OCI-LY7 (cell line): ENCODE results near the gene CSRNP3. TPM values are rescaled to one million over a fixed set of nuclear protein-coding genes. Genes with fewer than 3 reads are reported as not detected.

Source experiments
- BruUV-seq: library from RNA; stranded (reverse); fragments of 400-500 nt; replicated peaks from 2 replicates; lab custom pipeline; 2021; lab: Mats Ljungman, UMichigan
- CTCF ChIA-PET: fragments of 300-600 bp; sonication (Branson Sonifier 250); formaldehyde crosslinking; loops from one replicate; lab custom pipeline; 2022; ENCODE audit warnings: antibody characterized with exemption; ENCODE audit not compliant: unreplicated experiment; lab: Charles Lee
- POLR2A ChIA-PET: fragments of 300-600 bp; sonication (Branson Sonifier 250); formaldehyde crosslinking; loops from one replicate; lab custom pipeline; 2022; ENCODE audit warnings: antibody characterized with exemption; lab: Charles Lee
- DNase-seq: peaks from one replicate; pipeline ENCODE4 v3.0.0-alpha.2; 2015; ENCODE audit warnings: low spot score
- H2AFZ ChIP-seq: fragments of 200-600 bp; sonication (generic), shearing (Covaris generic); 2 replicates; pipeline ENCODE4 v1.6.1; 2014; ENCODE audit warnings: mild to moderate bottlenecking, antibody characterized with exemption, low read length, moderate library complexity
- H3K27ac ChIP-seq: fragments of 200-600 bp; sonication (generic); 2 replicates; pipeline ENCODE4 v1.5.1; 2014; ENCODE audit warnings: mixed run types, low read depth, mild to moderate bottlenecking, moderate library complexity, low read length, inconsistent platforms; ENCODE audit not compliant: poor library complexity, severe bottlenecking
- H3K36me3 ChIP-seq: fragments of 200-600 bp; sonication (generic); 2 replicates; pipeline ENCODE4 v1.6.1; 2014; ENCODE audit warnings: mild to moderate bottlenecking, antibody characterized with exemption, low read length, moderate library complexity, mixed read lengths; ENCODE audit not compliant: insufficient read depth
- H3K4me1 ChIP-seq: fragments of 200-600 bp; sonication (generic); 2 replicates; pipeline ENCODE4 v1.5.1; 2014; ENCODE audit warnings: mild to moderate bottlenecking, low read length; ENCODE audit not compliant: insufficient read depth, poor library complexity, severe bottlenecking
- H3K4me2 ChIP-seq: fragments of 200-600 bp; sonication (generic); 2 replicates; pipeline ENCODE4 v1.6.1; 2014; ENCODE audit warnings: mild to moderate bottlenecking, low read length
- H3K4me3 ChIP-seq: fragments of 200-600 bp; sonication (generic); 2 replicates; pipeline ENCODE4 v1.5.1; 2014; ENCODE audit warnings: mild to moderate bottlenecking, low read depth, low read length; ENCODE audit not compliant: poor library complexity, severe bottlenecking
- H3K79me2 ChIP-seq: fragments of 200-600 bp; sonication (generic); 2 replicates; pipeline ENCODE4 v1.6.1; 2016; ENCODE audit warnings: low read depth, mild to moderate bottlenecking, low read length, moderate library complexity, mixed read lengths; ENCODE audit not compliant: insufficient read depth
- H3K9me2 ChIP-seq: fragments of 200-600 bp; sonication (generic); 2 replicates; pipeline ENCODE4 v1.6.1; 2016; ENCODE audit warnings: mild to moderate bottlenecking, low read length, mixed read lengths; ENCODE audit not compliant: insufficient read depth
- H3K9me3 ChIP-seq: fragments of 200-600 bp; sonication (generic); 2 replicates; pipeline ENCODE4 v1.6.1; 2014; ENCODE audit warnings: mild to moderate bottlenecking, mixed run types, low read length, mixed read lengths
- H4K20me1 ChIP-seq: fragments of 200-600 bp; sonication (generic); 2 replicates; pipeline ENCODE4 v1.6.1; 2014; ENCODE audit warnings: mild to moderate bottlenecking, antibody characterized with exemption, low read length, moderate library complexity, mixed read lengths; ENCODE audit not compliant: insufficient read depth
- CTCF ChIP-seq: fragments of 200-600 bp; sonication (generic); conservative IDR thresholded peaks from 2 replicates; pipeline ENCODE4 v1.5.1; 2014; ENCODE audit warnings: mild to moderate bottlenecking, antibody characterized with exemption, low read length, moderate library complexity, mixed read lengths
- EZH2phosphoT487 ChIP-seq: fragments of 200-600 bp; sonication (generic); IDR thresholded peaks from 2 replicates; pipeline ENCODE4 v1.6.1; 2018; ENCODE audit warnings: low read depth, borderline replicate concordance, mild to moderate bottlenecking, mixed run types, antibody characterized with exemption, low read length, moderate library complexity, mixed read lengths
- intact Hi-C: fragments of 100-400 bp; cut with micrococcal nuclease; formaldehyde crosslinking; loops from one replicate; pipeline ENCODE4 v1.10.0; 2022; ENCODE audit not compliant: unreplicated experiment
- total RNA-seq, 2 experiments: library from RNA; depleted of rRNA in 1 of 2; stranded (reverse); fragments of >200 nt in 1 of 2; shearing (Covaris generic) in 1 of 2; gene quantifications; 2 replicates each; pipeline ENCODE4 v1.2.3, GENCODE V29; 2014 to 2022

CSRNP3 gene
- total RNA-seq, 2 experiments from 2014 or later: 0.44 to 1.4 TPM

GRCh38 chr2:165425556-165425955 lies 43.9 kb upstream of the CSRNP3 start:
- DNase-seq: no peak
- no TSS peak for BruUV-seq
- Histone ChIP-seq H3K36me3 (no peaks in the 10 kb centered on the region), H3K4me2 (no peak overlapping the region), H2AFZ (no peak overlapping the region), H4K20me1 (no peaks in the 10 kb centered on the region), H3K79me2 (no peaks in the 10 kb centered on the region), H3K9me2 (no peaks in the 10 kb centered on the region), H3K27ac (no peak overlapping the region), H3K4me3 (no peak overlapping the region), H3K4me1 (no peaks in the 10 kb centered on the region), H3K9me3 (no peaks in the 10 kb centered on the region)
- no peak for TF ChIP-seq CTCF
- TF ChIP-seq EZH2phosphoT487: no peak
- ChIA-PET POLR2A (interaction anchor here (0.8 to 0.9 kb wide), 3 partner anchors 10 to 43 kb away, joined by 3 read pairs; no protein-coding TSS in a partner anchor), CTCF (no interaction called here)
- intact Hi-C loops: no loop called here

GRCh38 chr2:165427686-165428085 lies 41.8 kb upstream of the CSRNP3 start:
- DNase-seq: no peak
- ChIA-PET CTCF (no interaction called here), POLR2A (interaction anchor here (0.6 kb wide), 1 partner anchor 11 kb away, joined by 3 read pairs; no protein-coding TSS in a partner anchor)
- H3K9me3 ChIP-seq: no peaks in the 10 kb centered on the region
- H3K4me3 ChIP-seq: no peak overlapping the region
- no peaks in the 10 kb centered on the region for H3K9me2 ChIP-seq
- H2AFZ ChIP-seq: no peak overlapping the region
- no peak overlapping the region for H3K4me2 ChIP-seq
- no peak overlapping the region for H3K27ac ChIP-seq
- no peaks in the 10 kb centered on the region for H3K36me3 ChIP-seq
- no peaks in the 10 kb centered on the region for H3K79me2 ChIP-seq
- H4K20me1 ChIP-seq: no peaks in the 10 kb centered on the region
- TF ChIP-seq EZH2phosphoT487: no peak
- no peak for TF ChIP-seq CTCF
- BruUV-seq: no TSS peak
- intact Hi-C loops: no loop called here
- H3K4me1 ChIP-seq: no peaks in the 10 kb centered on the region

- Histone ChIP-seq H3K9me3 (no peaks in the 10 kb centered on the region), H3K4me3 (no peak overlapping the region), H3K27ac (no peak overlapping the region), H4K20me1 (no peaks in the 10 kb centered on the region), H3K4me1 (no peaks in the 10 kb centered on the region), H3K4me2 (no peak overlapping the region), H3K36me3 (no peaks in the 10 kb centered on the region), H3K9me2 (no peaks in the 10 kb centered on the region), H2AFZ (no peak overlapping the region), H3K79me2 (no peaks in the 10 kb centered on the region)
- no TSS peak for BruUV-seq
- ChIA-PET CTCF (no interaction called here), POLR2A (no interaction called here)
- TF ChIP-seq EZH2phosphoT487: no peak
- no peak for TF ChIP-seq CTCF
- intact Hi-C loops: no loop called here
- DNase-seq: no peak
Observed at GRCh38 chr2:165428926-165429325, 40.6 kb upstream of the CSRNP3 start.
